HCT116 (cell line): ENCODE results near the gene C9.

Experiments used
- CEBPB ChIP-seq: IDR thresholded peaks from 2 replicates; pipeline ENCODE4 v1.6.1; 2012; ENCODE audit warnings: low read depth
- EGR1 ChIP-seq: IDR thresholded peaks from 2 replicates; pipeline ENCODE4 v1.6.1; 2012; ENCODE audit warnings: low read depth
- EZH2phosphoT487 ChIP-seq: fragments of 200-600 bp; IDR thresholded peaks from 2 replicates; pipeline ENCODE4 v1.6.1; 2018; ENCODE audit warnings: antibody characterized with exemption, borderline replicate concordance
- JUND ChIP-seq: IDR thresholded peaks from 2 replicates; pipeline ENCODE4 v1.6.1; 2012
- POLR2A ChIP-seq: IDR thresholded peaks from 2 replicates; pipeline ENCODE4 v1.7.0; 2011; ENCODE audit warnings: borderline replicate concordance; ENCODE audit not compliant: insufficient read depth, insufficient read length; ENCODE audit errors: extremely low read depth
- POLR2AphosphoS5 ChIP-seq: IDR thresholded peaks from 2 replicates; pipeline ENCODE4 v1.6.1; 2011; ENCODE audit warnings: mild to moderate bottlenecking, low read depth, low read length, moderate library complexity
- RAD21 ChIP-seq: IDR thresholded peaks from 2 replicates; pipeline ENCODE4 v1.6.1; 2012; ENCODE audit warnings: low read depth, mild to moderate bottlenecking
- SP1 ChIP-seq: IDR thresholded peaks from 2 replicates; pipeline ENCODE4 v1.6.1; 2012; ENCODE audit warnings: low read depth
- YY1 ChIP-seq: IDR thresholded peaks from 2 replicates; pipeline ENCODE4 v1.6.1; 2011; ENCODE audit warnings: low read length, low read depth, moderate library complexity, mild to moderate bottlenecking; ENCODE audit not compliant: insufficient replicate concordance; ENCODE audit errors: extremely low read depth
- TF ChIP-seq, protein P1 (sequence below), 3 experiments: fragments of 200-600 bp in 1 of 3; sonication (generic) in 1 of 3; IDR thresholded peaks in 2 of 3; conservative IDR thresholded peaks in 1 of 3; 2 replicates each; pipeline ENCODE4 v1.5.1; 2012 to 2017; ENCODE audit warnings: low read depth in 2 of 3, low read length in 2 of 3, antibody characterized with exemption in 1 of 3, borderline replicate concordance in 1 of 3, control low read depth in 1 of 3, mild to moderate bottlenecking in 1 of 3, mixed read lengths in 1 of 3, mixed run types in 1 of 3, moderate library complexity in 1 of 3; ENCODE audit not compliant: insufficient read depth in 1 of 3
- TF ChIP-seq, protein P2 (sequence below): IDR thresholded peaks from 2 replicates; pipeline ENCODE4 v1.6.1; 2012; ENCODE audit warnings: low read depth
- TF ChIP-seq, protein P3 (sequence below): IDR thresholded peaks from 2 replicates; pipeline ENCODE4 v1.6.1; 2012
- TF ChIP-seq, protein P4 (sequence below): IDR thresholded peaks from 2 replicates; pipeline ENCODE4 v1.6.1; 2011; ENCODE audit warnings: mild to moderate bottlenecking, low read length, moderate library complexity; ENCODE audit not compliant: insufficient replicate concordance; ENCODE audit errors: extremely low read depth

DNA sequence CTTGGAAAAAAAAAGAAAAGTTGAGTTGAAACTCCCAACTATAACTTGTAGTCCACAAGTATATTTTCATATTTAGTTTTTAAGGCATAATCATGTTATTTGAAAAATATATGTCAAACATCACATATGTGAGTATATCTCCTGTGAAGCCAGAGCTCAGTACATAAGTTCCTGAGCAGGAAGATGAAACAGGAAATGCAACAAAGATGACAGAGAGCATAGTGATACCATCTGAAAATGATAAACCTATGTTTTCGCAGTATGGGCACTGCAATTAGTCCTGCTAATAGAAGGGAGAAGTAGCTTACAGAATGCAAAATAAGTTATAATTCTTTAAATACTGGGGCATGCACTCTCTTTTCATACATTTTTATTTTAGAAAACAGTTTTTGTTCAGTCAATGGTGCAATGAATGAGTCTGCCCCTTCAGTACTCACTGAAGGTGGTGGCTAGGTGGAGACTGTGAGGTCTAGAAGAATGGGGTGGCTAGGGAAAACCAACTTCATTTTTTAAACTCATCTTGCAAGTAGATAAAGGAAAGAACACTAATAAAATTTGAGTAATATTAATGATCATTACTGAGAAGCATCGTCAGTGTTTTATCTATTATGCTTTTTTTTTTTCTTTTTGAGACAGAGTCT lies 90.9 kb downstream of the C9 start:
- TF ChIP-seq, protein P1, sequence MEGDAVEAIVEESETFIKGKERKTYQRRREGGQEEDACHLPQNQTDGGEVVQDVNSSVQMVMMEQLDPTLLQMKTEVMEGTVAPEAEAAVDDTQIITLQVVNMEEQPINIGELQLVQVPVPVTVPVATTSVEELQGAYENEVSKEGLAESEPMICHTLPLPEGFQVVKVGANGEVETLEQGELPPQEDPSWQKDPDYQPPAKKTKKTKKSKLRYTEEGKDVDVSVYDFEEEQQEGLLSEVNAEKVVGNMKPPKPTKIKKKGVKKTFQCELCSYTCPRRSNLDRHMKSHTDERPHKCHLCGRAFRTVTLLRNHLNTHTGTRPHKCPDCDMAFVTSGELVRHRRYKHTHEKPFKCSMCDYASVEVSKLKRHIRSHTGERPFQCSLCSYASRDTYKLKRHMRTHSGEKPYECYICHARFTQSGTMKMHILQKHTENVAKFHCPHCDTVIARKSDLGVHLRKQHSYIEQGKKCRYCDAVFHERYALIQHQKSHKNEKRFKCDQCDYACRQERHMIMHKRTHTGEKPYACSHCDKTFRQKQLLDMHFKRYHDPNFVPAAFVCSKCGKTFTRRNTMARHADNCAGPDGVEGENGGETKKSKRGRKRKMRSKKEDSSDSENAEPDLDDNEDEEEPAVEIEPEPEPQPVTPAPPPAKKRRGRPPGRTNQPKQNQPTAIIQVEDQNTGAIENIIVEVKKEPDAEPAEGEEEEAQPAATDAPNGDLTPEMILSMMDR (IDR thresholded peaks at IDR 0.05 in 2 of 3, conservative IDR thresholded peaks at IDR 0.05 in 1 of 3; ENCODE audit: borderline replicate concordance in 1 of 3, insufficient read depth in 1 of 3, low read depth in 2 of 3, low read length in 2 of 3), result no peak
- TF ChIP-seq, protein P2, sequence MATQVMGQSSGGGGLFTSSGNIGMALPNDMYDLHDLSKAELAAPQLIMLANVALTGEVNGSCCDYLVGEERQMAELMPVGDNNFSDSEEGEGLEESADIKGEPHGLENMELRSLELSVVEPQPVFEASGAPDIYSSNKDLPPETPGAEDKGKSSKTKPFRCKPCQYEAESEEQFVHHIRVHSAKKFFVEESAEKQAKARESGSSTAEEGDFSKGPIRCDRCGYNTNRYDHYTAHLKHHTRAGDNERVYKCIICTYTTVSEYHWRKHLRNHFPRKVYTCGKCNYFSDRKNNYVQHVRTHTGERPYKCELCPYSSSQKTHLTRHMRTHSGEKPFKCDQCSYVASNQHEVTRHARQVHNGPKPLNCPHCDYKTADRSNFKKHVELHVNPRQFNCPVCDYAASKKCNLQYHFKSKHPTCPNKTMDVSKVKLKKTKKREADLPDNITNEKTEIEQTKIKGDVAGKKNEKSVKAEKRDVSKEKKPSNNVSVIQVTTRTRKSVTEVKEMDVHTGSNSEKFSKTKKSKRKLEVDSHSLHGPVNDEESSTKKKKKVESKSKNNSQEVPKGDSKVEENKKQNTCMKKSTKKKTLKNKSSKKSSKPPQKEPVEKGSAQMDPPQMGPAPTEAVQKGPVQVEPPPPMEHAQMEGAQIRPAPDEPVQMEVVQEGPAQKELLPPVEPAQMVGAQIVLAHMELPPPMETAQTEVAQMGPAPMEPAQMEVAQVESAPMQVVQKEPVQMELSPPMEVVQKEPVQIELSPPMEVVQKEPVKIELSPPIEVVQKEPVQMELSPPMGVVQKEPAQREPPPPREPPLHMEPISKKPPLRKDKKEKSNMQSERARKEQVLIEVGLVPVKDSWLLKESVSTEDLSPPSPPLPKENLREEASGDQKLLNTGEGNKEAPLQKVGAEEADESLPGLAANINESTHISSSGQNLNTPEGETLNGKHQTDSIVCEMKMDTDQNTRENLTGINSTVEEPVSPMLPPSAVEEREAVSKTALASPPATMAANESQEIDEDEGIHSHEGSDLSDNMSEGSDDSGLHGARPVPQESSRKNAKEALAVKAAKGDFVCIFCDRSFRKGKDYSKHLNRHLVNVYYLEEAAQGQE, result no peak
- TF ChIP-seq JUND (no peak), EZH2phosphoT487 (no peak), POLR2A (no peak), YY1 (no peak), POLR2AphosphoS5 (no peak), RAD21 (no peak), SP1 (no peak), CEBPB (no peak), EGR1 (no peak)
- TF ChIP-seq, protein P3, sequence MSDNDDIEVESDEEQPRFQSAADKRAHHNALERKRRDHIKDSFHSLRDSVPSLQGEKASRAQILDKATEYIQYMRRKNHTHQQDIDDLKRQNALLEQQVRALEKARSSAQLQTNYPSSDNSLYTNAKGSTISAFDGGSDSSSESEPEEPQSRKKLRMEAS, result no peak
- TF ChIP-seq, protein P4, sequence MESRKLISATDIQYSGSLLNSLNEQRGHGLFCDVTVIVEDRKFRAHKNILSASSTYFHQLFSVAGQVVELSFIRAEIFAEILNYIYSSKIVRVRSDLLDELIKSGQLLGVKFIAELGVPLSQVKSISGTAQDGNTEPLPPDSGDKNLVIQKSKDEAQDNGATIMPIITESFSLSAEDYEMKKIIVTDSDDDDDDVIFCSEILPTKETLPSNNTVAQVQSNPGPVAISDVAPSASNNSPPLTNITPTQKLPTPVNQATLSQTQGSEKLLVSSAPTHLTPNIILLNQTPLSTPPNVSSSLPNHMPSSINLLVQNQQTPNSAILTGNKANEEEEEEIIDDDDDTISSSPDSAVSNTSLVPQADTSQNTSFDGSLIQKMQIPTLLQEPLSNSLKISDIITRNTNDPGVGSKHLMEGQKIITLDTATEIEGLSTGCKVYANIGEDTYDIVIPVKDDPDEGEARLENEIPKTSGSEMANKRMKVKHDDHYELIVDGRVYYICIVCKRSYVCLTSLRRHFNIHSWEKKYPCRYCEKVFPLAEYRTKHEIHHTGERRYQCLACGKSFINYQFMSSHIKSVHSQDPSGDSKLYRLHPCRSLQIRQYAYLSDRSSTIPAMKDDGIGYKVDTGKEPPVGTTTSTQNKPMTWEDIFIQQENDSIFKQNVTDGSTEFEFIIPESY, result no peak
